SH-SY5Y (cell line): ENCODE data around the gene ANTXR1.

ENCODE experiments used
- GATA2 ChIP-seq: IDR thresholded peaks from 2 replicates; pipeline ENCODE4 v1.6.1; 2011; ENCODE audit warnings: mild to moderate bottlenecking, low read depth, low read length
- GATA3 ChIP-seq: IDR thresholded peaks from 2 replicates; pipeline ENCODE4 v1.6.1; 2011; ENCODE audit warnings: low read depth, mild to moderate bottlenecking, low read length, moderate library complexity

GRCh38 chr2:69269330-69269729 lies 256.4 kb downstream of the ANTXR1 start:
- TF ChIP-seq GATA2 (no peak), GATA3 (no peak)
